ENCODE data around the gene NMT2. TPM values are rescaled to one million over a fixed set of nuclear protein-coding genes. Genes with fewer than 3 reads are reported as not detected.

The NMT2 gene
- total and polyA plus RNA-seq, 2 of the 4 experiments (the other 2 are of a cell fraction), result 18.7 to 41.0 TPM

- WGBS, 2 experiments (ENCODE audit: extremely low coverage in 2 of 2, insufficient read length in 1 of 2), result 100% methylated on average over 3 of the region's 14 CpGs; no CpG with 5 or more reads in 1 of the 2 experiments
- no peak for TF ChIP-seq MAZ (IDR thresholded peaks at IDR 0.05; ENCODE audit: borderline replicate concordance, low read depth, low read length)
- no peak for TF ChIP-seq USF2 (IDR thresholded peaks at IDR 0.05; ENCODE audit: low read depth, low read length)
- no peak for TF ChIP-seq ELK1 (IDR thresholded peaks at IDR 0.05; ENCODE audit: borderline replicate concordance, low read depth, low read length)
- no peak for TF ChIP-seq RAD21 (IDR thresholded peaks at IDR 0.05; ENCODE audit: low read length)
- TF ChIP-seq FOS (IDR thresholded peaks at IDR 0.05; ENCODE audit: low read depth, low read length), result no peak
- no peak for TF ChIP-seq MAFK (IDR thresholded peaks at IDR 0.05; ENCODE audit: low read depth, low read length)
- no peak for TF ChIP-seq CEBPB (IDR thresholded peaks at IDR 0.05; ENCODE audit: low read depth, low read length)
- no peak for TF ChIP-seq POLR2A (IDR thresholded peaks at IDR 0.05; ENCODE audit: low read depth, low read length)
- no peak for TF ChIP-seq MXI1 (IDR thresholded peaks at IDR 0.05; ENCODE audit: borderline replicate concordance, low read depth, low read length)
- no peak for TF ChIP-seq CHD1 (IDR thresholded peaks at IDR 0.05; ENCODE audit: low read depth, low read length)
- TF ChIP-seq BHLHE40 (IDR thresholded peaks at IDR 0.05; ENCODE audit: low read depth, low read length), result no peak
- no peak for TF ChIP-seq RCOR1 (IDR thresholded peaks at IDR 0.05; ENCODE audit: insufficient replicate concordance, low read length)
- no peak for TF ChIP-seq RFX5 (IDR thresholded peaks at IDR 0.05; ENCODE audit: low read depth, low read length)
- no peak for TF ChIP-seq CTCF (conservative IDR thresholded peaks at IDR 0.05; ENCODE audit: low read depth, low read length)
- no peak for TF ChIP-seq NFE2L2 (IDR thresholded peaks at IDR 0.05; ENCODE audit: low read depth, low read length)
- TF ChIP-seq SMC3 (IDR thresholded peaks at IDR 0.05; ENCODE audit: low read depth, low read length), result no peak
- no peaks in the 10 kb centered on the region for H3K9me3 ChIP-seq (ENCODE audit: control insufficient read depth, insufficient read depth, low read length)
- H4K20me1 ChIP-seq (ENCODE audit: insufficient read depth, low read length), result peaks cover 22% of the 10 kb centered on the region; the same call in 1 of the 2 replicates
- no peak overlapping the region for H3K4me3 ChIP-seq (ENCODE audit: insufficient read depth, low read depth, low read length)
- no peak overlapping the region for H3K18ac ChIP-seq (ENCODE audit: low read depth, low read length)
- H4K5ac ChIP-seq (ENCODE audit: low read depth, low read length), result no peak overlapping the region
- no peaks in the 10 kb centered on the region for H3K27me3 ChIP-seq (ENCODE audit: control insufficient read depth, insufficient read depth, low read length)
- ATAC-seq (ENCODE audit: low read depth) (no peak), DNase-seq (no peak)
- H3K9me1 ChIP-seq (ENCODE audit: insufficient read depth, low read length), result peaks cover 4% of the 10 kb centered on the region; the same call in 1 of the 2 replicates
- intact Hi-C loops (cut with micrococcal nuclease) (no loop called here), dilution Hi-C loops (cut with HindIII; ENCODE audit: low sequenced_read_pairs, unreplicated experiment) (no loop called here), in situ Hi-C loops (cut with MboI; ENCODE audit: low sequenced_read_pairs) (no loop called here)
- H2AK9ac ChIP-seq (replicated peaks; ENCODE audit: low read depth, low read length, poor library complexity), result no peak overlapping the region
- H4K8ac ChIP-seq (ENCODE audit: low read depth in 2 of 2, low read length in 2 of 2), result no peak overlapping the region
- H3K36me3 ChIP-seq (ENCODE audit: control insufficient read depth, insufficient read depth, low read length), result no peaks in the 10 kb centered on the region
- no peak overlapping the region for H3K9ac ChIP-seq (ENCODE audit: low read depth, low read length)
- H3K27ac ChIP-seq (ENCODE audit: insufficient read depth, low read length), result no peak overlapping the region
- H2BK15ac ChIP-seq (ENCODE audit: low read depth, low read length), result no peak overlapping the region
- no peak overlapping the region for H3K14ac ChIP-seq (replicated peaks; ENCODE audit: low read depth, low read length)
- no peak overlapping the region for H3K4me2 ChIP-seq (ENCODE audit: low read depth, low read length)
- H3K79me1 ChIP-seq (ENCODE audit: low read depth in 1 of 2, low read length in 2 of 2), result peaks cover 41 to 70% of the 10 kb centered on the region in 2 experiments
- H2AFZ ChIP-seq (replicated peaks; ENCODE audit: low read length, poor library complexity), result no peak overlapping the region
- no TSS peak for BruUV-seq (replicated peaks)
- no peak overlapping the region for H2BK120ac ChIP-seq (ENCODE audit: low read depth, low read length)
- no peak overlapping the region for H3K4ac ChIP-seq (ENCODE audit: low read depth, low read length)
- H3K23ac ChIP-seq (ENCODE audit: low read depth, low read length), result no peak overlapping the region
- no peak overlapping the region for H4K91ac ChIP-seq (ENCODE audit: insufficient read depth, low read depth, low read length)
- CTCF ChIA-PET, result no interaction called here
- no peak overlapping the region for H3K56ac ChIP-seq (ENCODE audit: extremely low read depth, insufficient read depth, low read length)
- no peaks in the 10 kb centered on the region; the same call in 1 of the 2 replicates for H3K4me1 ChIP-seq (ENCODE audit: control insufficient read depth, insufficient read depth, low read length)
- POLR2A ChIA-PET (ENCODE audit: unreplicated experiment), result no interaction called here
- H2BK20ac ChIP-seq (ENCODE audit: low read depth, low read length), result no peak overlapping the region
- no peak overlapping the region for H2BK5ac ChIP-seq (ENCODE audit: low read depth, low read length, poor library complexity, severe bottlenecking)
- no peak overlapping the region for H2AK5ac ChIP-seq (ENCODE audit: low read depth, low read length)
Observed at GRCh38 chr10:15155978-15156656, 12.4 kb downstream of the NMT2 start.
